ENCODE measurements around the gene LAMP1.
"Not testable (repeated sequence)": the region's sequence is repeated elsewhere in the genome, so short reads cannot be mapped to it uniquely, and the experiment has no call there.

The LAMP1 gene

GRCh38 chr13:113356596-113356995 lies 59.6 kb downstream of the LAMP1 start:
- DNase-seq (ENCODE audit: low spot score) = no peak

- no peak for DNase-seq (ENCODE audit: low spot score)
Measured at GRCh38 chr13:113357529-113357928, 60.5 kb downstream of the LAMP1 start.

GRCh38 chr13:113358653-113359190 lies 61.7 kb downstream of the LAMP1 start:
- no peak for DNase-seq (ENCODE audit: low spot score)

- DNase-seq (ENCODE audit: low spot score) = no peak
Measured at GRCh38 chr13:113359571-113359970, 62.5 kb downstream of the LAMP1 start.

- DNase-seq (ENCODE audit: low spot score) = no peak
Measured at GRCh38 chr13:113360446-113360845, 63.4 kb downstream of the LAMP1 start.

GRCh38 chr13:113361406-113361805 lies 64.4 kb downstream of the LAMP1 start:
- DNase-seq (ENCODE audit: low spot score) = no peak

GRCh38 chr13:113364311-113364889 lies 67.4 kb downstream of the LAMP1 start:
- DNase-seq (ENCODE audit: low spot score) = no peak

GRCh38 chr13:113364901-113365582 lies 68.0 kb downstream of the LAMP1 start:
- DNase-seq (ENCODE audit: low spot score) = no peak

- no peak for DNase-seq (ENCODE audit: low spot score)
Measured at GRCh38 chr13:113365583-113365970, 68.5 kb downstream of the LAMP1 start.

- DNase-seq (ENCODE audit: low spot score) = no peak
Measured at GRCh38 chr13:113365971-113366588, 69.0 kb downstream of the LAMP1 start.

GRCh38 chr13:113367020-113367560 lies 70.1 kb downstream of the LAMP1 start:
- no peak for DNase-seq (ENCODE audit: low spot score)

GRCh38 chr13:113367771-113368170 lies 70.7 kb downstream of the LAMP1 start:
- no peak for DNase-seq (ENCODE audit: low spot score)

- DNase-seq (ENCODE audit: low spot score) = not testable (repeated sequence)
Measured at GRCh38 chr13:113368353-113368752, 71.3 kb downstream of the LAMP1 start.

- DNase-seq (ENCODE audit: low spot score) = no peak
Measured at GRCh38 chr13:113369189-113369588, 72.2 kb downstream of the LAMP1 start.

- DNase-seq (ENCODE audit: low spot score) = no peak
Measured at GRCh38 chr13:113369881-113370280, 72.8 kb downstream of the LAMP1 start.

- DNase-seq (ENCODE audit: low spot score) = no peak
Measured at GRCh38 chr13:113371061-113371460, 74.0 kb downstream of the LAMP1 start.

GRCh38 chr13:113371701-113372100 lies 74.7 kb downstream of the LAMP1 start:
- DNase-seq (ENCODE audit: low spot score) = not testable (repeated sequence)

Measured in NAMALWA (cell line).